ENCODE results near the gene HARBI1.

Gene HARBI1

DNA sequence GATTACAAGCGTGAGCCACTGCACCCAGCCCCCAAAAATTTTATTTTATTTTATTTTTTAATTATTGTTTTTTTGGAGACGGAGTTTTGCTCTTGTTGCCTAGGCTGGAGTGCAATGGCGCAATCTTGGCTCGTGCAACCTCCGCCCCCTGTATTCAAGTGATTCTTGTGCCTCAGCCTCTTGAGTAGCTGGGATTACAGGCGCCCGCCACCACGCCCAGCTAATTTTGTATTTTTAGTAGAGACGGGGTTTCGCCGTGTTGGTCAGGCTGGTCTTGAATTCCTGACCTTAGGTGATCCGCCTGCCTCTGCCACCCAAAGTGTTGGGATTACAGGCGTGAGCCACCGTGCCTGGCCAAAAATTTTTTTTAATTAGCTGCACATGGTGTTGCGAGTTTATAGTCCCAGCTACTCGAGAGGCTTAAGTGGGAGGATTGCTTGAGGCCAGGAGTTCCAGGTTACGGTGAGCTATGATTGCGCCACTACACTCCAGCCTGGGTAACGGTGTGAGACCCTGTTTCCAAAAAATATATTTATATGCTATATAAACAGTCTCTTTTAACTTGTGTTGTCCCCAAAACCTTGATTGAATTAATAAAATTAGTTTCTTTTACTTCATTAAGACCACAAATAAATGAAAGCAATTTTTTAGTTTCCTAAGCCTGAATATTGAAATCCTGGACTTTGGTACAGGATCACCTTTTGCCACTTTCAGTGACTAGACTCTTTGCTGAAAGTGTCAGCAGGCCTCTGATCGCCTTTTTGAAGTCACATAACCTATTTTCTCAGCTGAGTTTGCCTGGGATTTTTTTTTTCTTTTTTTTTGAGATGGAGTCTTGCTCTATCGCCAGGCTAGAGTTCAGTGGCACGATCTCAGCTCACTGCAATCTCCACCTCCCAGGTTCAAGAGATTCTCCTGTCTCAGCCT lies 16.5 kb upstream of the HARBI1 start:
- no peak for DNase-seq

DNA sequence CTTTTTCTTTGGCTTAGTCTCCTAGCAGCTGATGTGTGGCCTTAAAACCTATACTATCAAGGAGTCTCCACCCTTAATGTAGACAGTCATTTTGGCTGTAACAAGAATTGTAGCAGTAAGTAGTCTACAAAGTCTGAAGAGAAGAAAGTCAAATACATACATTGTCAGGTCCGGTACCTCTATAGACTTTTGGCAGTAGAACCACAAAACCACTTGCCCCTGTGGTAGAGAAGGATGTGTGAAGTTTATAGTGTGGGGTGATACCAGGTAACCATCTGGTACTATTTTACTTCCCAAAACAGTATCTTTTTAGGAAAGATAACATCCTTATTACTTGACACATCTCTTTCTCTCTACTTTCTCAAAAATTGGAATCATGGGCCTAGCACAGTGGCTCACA lies 15.5 kb upstream of the HARBI1 start:
- no peak for DNase-seq

DNA sequence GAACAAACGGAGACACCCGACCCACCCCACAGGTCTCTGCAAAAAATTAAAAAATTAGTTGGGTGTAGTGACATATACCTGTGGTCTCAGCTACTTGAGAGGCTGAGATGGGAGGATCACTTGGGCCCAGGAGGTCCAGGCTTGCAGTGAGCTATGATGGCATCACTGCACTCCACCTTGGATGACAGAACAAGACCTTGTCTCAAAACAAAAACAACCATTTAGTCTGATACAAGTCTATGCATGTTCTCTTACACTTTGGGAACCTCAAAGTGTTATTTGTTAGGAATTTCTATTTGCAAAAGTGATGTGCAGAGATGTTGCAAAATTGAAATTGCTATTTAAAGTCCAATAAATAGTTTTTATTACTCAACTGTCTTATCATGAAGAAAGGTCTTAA lies 14.6 kb upstream of the HARBI1 start:
- DNase-seq: no peak

DNA sequence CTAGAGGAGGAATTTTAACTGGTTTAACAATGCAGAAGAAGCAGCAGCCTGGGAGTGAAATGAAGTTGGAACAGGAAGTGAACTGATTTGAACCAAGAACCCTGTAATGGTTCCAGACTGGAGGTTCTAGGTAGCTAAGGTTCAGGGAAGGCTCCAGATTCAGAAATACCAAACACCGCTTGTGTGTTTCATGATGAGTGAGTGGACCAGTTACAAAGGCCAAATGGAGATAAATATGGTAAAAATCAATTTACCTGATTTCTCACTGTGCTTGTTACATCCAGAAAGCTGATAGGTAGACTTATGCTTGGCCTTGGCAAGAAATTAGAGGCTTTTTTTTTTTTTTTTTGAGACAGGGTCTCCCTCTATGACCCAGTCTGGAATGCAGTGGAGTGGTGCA lies 13.2 kb upstream of the HARBI1 start:
- no peak for DNase-seq

DNA sequence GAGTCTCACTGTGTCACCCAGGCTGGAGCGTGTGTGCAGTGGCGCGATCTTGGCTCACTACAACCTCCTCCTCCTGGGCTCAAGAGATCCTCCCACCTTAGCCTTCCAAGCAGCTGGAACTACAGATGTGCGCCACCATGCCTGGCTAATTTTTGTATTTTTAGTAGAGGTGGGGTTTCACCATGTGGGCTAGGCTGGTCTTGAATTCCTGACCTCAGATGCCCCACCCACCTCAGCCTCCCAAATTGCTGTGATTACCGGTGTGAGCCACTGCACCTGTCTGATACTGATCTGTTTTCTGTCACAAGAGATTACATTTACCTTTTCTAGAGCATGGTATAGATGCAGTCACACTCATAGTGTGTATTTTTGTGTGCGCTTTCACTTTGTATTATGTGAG lies 11.9 kb upstream of the HARBI1 start:
- DNase-seq: no peak

DNA sequence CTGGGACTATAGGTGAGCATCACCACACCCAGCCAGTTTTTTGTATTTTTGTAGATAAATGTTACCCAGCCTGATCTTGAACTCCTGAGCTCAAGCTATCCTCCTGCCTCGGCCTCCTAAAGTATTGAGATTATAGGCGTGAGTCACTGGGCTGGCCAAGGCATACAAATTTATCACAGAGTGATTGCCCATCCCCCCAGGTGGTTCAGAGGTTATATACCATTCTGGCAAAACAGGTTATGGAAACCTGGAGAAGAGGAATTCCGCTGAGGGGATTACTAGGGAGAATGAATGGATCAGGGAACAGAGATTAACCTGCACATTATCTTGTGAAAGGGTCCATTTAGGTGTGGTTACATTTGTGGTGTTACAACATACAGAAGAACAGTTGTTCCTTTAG lies 8.4 kb upstream of the HARBI1 start:
- no peak for DNase-seq

DNA sequence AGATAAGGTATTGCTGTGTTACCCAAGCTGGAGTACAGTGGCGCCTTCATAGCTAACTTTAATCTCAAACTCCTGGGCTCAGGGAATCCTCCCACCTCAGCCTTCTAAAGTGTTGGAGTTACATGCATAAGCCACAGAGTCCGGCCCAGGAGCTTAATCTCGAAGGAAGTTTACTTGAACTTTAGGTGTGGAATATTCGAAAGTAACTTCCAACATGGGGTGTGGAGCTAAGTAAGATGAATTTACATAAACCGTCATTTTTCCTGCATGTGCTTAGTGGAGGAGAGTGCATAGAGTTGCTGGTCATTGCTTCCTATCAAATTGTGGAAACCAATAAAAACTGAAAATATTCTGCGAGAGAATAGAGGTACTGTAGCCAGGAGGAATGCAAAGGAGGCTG lies 1.8 kb upstream of the HARBI1 start:
- no peak for DNase-seq

DNA sequence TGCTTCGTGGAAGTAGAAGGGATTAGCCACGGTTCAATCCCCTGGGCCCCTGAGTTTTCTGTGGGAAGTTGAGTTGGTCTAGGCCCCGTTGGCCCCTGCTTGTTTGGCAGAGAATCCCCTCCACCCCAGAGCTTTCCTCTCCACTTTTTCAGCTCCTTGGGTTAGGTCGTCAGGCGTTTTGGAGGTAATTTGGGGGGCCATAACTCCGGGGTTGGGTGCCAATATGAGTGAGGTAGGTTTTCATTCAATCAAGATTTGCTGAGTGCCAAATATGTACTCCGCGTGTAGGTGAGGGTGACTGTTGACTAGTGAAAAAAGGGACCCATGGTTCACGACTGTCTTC lies 916 bp upstream of the HARBI1 start:
- DNase-seq: no peak

DNA sequence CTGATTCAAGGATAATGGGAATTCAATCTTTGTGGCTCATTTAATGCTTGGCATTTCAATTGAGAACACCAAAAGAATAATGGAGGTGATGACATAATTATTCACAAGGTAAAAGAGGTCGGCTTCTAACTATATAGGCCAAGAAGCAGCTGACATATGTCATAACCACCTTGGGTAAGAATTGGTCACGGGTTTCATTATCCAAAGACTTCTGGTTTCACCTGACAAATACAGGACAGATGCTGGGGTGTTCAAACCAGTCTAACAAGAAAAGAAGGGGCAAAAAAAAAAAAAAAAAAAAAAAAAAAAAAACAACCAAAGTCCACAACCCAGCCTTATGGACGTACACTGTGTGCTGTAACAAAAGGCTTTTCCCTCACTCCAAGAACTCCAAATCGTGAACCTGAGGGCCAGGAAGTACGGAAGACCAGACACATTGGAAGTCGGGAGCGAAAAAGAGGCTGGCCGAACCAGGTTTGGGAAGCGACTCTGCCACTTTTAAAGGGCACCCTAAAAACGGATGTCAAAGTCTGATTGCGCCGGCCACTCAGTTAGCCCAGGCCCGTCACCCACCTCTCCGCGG lies 385 bp downstream of the HARBI1 start:
- no peak for DNase-seq

DNA sequence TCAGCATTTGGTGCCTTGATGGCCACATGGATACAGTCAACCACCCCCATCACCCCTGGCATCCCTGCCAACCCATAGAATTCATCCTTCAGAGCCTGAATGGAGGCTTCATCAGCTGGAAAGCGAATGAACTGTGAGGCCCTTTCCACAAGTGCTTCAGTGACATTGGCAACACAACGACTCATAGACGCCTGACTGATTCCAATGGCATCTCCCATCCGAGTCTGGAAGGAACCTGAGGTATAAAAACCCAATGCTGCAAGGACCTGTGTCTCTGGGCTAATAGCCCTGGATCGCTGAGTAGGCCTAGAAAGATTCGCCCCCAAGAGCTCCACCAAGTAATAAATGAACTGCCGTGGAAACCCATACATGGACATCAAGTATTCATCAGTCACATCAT lies 1.3 kb downstream of the HARBI1 start:
- no peak for DNase-seq

DNA sequence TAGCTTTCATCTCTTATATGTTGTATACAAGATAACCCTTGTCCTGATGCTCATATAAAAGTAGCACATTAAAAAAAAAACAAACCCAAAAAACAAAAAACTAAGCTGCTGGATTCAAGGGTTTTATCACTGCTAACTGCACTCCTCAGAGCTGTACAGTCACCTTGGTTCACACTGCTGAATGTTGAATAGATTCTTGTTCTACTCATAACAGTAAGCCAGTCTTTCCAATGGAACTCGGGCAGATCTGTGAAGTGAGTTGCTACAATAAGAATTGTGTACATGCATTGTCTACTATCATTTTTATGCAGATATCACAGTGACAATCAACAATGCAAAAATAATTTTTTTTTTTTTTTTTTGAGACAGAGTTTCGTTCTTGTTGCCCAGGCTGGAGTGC lies 4.7 kb downstream of the HARBI1 start:
- DNase-seq: peak in 1 of 2 donors; percentile 66

DNA sequence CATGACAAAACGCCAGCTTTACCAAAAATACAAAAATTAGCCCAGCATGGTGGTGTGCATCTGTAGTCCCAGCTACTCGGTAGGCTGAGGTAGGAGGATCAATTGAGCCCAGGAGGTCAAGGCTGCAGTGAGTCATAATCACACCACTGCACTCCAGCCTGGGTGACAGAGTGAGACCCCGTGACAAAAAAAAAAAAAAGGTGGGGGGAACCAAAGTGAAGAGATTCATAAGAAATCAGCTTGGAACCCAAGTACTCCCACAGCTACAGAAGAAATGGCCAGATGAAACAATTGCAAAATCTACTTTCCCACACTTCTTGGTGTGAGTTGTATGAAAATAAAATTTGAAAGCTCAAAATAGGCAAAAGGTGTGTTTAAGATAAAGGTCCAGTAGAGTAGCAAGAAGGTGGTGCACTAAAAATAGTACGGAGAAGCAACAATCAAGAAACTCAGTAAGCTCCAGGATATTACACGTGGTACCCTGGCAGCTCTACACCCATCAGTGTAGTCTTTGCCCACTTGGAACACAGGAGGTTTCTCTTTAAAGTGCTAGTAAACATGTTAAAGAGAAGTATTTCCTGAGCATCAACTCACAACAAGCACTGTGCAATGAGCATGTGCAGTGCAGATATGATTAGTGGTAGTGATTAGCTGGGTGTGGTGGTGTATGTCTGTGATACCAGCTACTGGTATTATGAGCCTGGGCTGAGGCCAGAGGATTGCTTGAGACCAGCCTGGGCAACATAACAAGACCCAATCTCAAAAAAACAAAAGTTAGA lies 5.3 kb downstream of the HARBI1 start:
- no peak for DNase-seq

DNA sequence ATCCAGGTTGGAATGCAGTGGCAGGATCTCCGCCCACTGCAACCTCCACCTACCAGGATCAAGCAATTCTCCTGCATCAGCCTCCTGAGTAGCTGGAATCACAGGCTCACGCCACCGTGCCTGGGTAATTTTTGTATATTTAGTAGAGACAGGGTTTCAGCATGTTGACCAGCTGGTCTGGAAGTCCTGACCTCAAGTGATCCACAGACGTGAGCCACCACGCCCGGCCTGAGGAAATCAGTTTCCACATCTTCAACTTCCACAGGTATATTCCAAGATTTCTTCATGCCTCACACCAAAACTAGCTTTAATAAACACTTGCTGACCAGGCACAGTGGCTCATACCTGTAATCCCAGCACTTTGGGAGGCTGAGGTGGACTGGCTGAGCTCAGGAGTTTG lies 7.6 kb downstream of the HARBI1 start:
- no peak for DNase-seq

DNA sequence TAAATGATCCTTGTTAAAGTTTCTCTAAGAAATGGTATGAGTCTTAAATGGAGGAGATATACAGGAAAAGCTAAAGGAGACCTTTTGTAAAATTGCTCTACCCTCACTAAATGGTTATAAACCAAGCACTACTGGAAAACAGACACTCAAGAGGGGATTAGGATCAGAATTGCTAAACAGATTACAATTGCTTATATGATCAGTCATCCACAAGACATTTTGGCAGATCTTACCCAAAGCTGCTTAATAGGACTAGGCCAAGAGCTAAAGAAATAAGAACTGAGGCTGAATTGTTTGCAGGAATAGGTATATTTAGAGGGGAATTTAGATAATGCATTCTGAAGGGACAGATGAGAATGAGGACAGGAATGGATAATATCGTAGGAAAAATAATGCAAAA lies 9.5 kb downstream of the HARBI1 start:
- DNase-seq: no peak

DNA sequence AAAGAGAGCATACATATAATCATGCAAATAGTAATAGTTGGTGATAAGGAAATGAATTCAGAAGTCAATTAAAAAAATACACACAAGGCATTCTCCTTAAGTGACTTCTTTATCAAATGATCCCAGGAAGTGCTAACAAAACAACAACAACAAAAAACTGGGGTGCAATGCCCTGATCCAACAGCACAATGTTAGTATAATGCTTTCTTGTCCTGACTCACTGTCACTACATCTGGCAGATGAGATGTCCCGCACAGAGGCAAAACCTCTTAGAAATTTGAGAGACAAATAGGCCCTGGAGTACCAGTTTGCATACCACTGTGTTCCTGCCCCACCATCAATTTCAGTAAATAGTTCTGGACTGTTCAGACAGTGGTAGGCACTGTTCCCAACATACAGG lies 12.2 kb downstream of the HARBI1 start:
- no peak for DNase-seq

DNA sequence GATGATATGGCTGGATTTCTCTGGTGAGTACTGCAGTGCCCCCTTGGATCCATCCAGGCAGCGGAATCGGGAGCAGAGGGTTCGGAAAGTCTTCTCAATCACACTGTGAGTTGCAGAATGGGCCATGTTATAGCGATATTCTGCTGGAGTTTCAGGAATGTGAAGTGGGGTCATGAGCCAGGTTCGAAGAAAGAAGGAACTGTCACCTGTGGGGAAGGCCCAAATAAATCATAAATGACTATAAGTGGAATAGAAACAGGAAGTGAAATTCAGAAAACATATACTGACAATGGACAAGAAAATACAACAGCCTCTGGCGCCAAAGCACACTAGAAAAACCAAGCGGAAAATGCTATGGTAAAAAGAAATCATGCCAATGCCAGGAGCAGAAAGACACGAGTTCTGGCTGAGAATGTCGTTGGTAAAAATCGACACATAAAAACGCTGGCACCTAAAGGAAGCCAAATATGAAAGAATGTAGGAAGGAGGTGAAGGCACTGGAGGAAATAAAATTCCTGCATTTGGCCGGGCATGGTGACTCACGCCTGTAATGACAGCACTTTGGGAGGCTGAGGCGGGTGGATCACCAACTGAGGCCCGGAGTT lies 13.2 kb downstream of the HARBI1 start:
- no peak for DNase-seq

DNA sequence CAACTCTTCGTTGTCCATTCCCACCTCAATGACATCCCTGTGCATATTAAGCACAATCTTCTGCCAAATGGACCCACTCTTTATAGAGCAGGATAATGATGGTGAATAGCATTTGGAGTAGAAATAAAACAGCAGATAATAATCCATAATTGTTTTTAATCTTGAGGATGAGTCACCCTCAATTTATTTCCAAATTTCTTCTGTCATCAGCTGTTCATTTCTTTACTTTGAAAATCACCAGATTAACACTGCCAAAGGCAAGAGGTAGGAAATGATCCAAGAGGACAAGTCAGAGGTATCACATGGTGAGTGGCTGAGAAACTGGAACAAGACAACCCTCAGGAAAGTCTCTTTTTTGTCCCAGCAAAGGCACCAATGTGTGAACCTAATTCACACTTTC lies 15.9 kb downstream of the HARBI1 start:
- no peak for DNase-seq

DNA sequence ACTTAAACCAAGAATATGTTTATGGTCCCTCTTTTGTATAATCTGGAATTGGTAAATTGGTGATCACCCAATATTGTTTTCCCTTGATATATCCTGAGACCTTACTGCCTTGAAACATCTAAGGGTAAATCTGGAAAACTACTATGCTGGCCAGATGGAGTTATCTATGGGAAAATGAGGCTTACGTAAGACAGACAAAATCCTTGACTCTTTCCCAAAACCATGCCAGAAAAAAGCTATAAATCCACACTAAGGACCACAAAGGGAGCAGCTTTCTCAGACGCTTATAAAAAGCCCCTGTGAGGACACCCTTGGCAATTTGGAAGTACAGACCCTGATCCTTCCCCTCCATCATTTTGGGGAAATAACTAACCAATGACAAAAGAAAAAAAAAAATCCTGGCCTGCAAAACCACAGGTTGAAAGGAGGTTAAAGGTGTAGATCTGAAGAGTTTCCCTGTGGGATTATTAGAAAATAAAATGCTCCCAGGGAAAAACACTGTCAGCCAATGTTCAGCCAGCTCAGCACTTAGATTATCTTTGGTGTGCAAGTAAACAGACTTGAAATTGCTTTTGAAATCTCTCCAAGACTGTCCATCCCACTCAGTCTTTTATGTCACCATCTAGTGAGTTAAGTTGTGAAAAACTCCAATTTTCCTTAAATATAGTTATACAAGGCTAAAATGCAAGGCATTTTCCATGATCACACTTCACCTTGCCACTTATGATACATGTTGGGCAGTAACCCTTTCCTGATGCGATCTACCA lies 16.6 kb downstream of the HARBI1 start:
- DNase-seq: no peak

DNA sequence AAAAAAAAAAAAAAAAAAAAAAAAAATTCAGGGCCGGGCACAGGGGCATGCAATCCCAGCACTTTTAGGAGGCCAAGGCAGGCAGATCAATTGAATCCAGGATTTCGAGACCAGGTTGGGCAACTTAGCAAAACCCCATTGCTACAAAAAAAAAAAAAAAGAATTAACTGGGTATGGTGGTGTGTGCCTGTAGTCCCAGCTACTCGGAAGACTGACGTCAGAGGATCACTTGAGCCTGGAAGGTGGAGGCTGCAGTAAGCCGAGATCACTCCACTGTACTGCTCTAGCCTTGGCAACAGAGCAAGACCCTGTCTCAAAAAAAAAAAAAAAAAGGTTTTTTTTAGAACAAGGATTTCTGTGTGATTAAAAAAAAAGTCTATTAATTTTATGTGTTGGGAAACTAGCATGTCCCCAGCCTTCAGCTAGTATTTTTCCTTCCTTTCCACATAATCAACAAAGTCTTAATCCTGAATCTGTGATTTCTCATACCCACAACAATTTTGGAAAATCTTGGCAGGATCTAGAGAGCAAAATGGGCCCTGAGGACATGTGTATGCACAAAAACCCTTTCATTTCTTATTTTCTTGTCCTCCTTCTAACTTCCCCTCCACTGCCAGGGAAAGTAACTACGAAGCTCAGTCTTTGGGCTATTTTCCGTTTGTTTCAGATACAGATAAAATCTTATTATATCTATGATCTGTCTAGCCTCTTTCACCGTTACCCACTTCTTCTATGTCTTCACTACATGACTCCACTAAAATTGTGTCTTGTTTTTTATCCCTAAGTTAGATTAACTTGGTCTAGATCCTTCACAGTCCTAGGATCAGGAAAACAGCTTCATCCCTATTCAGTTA lies 17.5 kb downstream of the HARBI1 start:
- no peak for DNase-seq

DNA sequence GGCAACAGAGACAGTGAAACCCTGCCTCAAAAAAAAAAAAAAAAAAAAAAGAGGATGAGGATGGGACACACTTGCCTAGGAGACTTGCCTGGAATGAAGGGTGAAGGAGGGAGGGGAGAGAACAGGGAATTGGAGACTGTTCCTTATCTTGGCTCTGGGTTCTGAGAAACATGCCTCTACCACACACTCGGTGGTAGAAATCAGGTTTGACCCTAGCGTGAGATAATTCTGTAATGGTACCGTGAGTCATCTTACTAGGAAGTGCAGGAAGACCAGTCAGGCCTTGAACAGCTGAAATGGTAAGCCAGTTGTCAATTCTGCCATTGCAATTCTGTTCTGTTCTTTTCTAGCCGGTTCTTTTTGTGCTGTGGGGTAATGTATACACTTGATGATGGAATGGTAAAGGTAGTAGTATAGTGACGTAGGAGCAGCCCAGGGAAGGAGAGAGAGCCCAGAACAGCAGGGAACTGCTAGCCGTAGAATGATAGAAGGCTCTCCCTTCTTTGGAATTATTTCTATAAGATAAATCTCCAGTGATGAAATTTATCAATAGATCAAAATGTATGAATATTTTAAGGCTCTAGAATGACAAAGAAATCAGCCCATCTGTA lies 19.3 kb downstream of the HARBI1 start:
- DNase-seq: no peak

DNA sequence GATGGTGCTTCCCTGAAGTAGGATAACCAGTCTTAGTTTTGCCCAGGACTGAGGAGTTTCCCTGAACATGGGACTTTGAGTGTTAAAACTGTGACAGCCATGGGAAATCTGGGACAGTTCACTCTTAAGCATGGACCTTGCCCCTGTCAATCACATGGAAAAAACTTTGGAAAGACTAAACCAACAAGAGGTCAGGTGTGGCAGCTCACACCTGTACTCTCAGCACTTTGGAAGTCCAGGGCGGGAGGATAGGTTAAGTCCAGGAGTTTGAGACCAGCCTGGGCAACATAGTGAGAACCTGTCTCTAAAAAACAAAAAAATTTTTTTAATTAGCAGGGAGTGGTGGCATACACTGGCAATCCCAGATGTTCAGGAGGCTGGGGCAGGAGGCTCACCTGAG lies 19.9 kb downstream of the HARBI1 start:
- no peak for DNase-seq

Measured in hippocampal formation (tissue), 2 donors.